ENCODE measurements around the gene ARHGEF26. TPM values are rescaled to one million over a fixed set of nuclear protein-coding genes. Genes with fewer than 3 reads are reported as not detected.

Gene ARHGEF26
- total RNA-seq, 1 experiment from 2014 or later: 7.2 TPM

- POLR2A ChIA-PET: no interaction called here
- BruUV-seq (replicated peaks): no TSS peak
- no peak overlapping the region for H3K9ac ChIP-seq (ENCODE audit: low read length)
- H3K79me2 ChIP-seq (ENCODE audit: insufficient read depth, low read length): no peaks in the 10 kb centered on the region
- CTCF ChIA-PET: no interaction called here
- ATAC-seq (no peak), DNase-seq (ENCODE audit: low read depth, low spot score) (no peak)
- H3K27ac ChIP-seq (ENCODE audit: low read depth, low read length): no peak overlapping the region
- peaks cover 0 to 7% of the 10 kb centered on the region in 2 experiments; a peak in 1 of 4 replicates for H3K4me1 ChIP-seq (ENCODE audit: control insufficient read depth in 1 of 2, insufficient read depth in 2 of 2, low read length in 2 of 2)
- no peak overlapping the region for H3K4me2 ChIP-seq (ENCODE audit: low read length)
- H3K27me3 ChIP-seq (ENCODE audit: insufficient read depth, low read length): no peaks in the 10 kb centered on the region
- TF ChIP-seq ZNF274 (IDR thresholded peaks at IDR 0.05; ENCODE audit: low read depth, low read length): no peak
- no peak for TF ChIP-seq EZH2 (IDR thresholded peaks at IDR 0.05)
- TF ChIP-seq SRF (IDR thresholded peaks at IDR 0.05; ENCODE audit: low read depth): no peak
- no peak for TF ChIP-seq EZH2phosphoT487 (IDR thresholded peaks at IDR 0.05; ENCODE audit: borderline replicate concordance)
- no peak for TF ChIP-seq POLR2A (IDR thresholded peaks at IDR 0.05; ENCODE audit: borderline replicate concordance, extremely low read depth, insufficient read depth, insufficient read length)
- no peak for TF ChIP-seq CBX3 (IDR thresholded peaks at IDR 0.05; ENCODE audit: low read depth)
- TF ChIP-seq CTCF (IDR thresholded peaks at IDR 0.05 in 2 of 3, conservative IDR thresholded peaks at IDR 0.05 in 1 of 3; ENCODE audit: borderline replicate concordance in 1 of 3, insufficient read depth in 1 of 3, low read depth in 2 of 3, low read length in 2 of 3): no peak
- no peak for TF ChIP-seq REST (IDR thresholded peaks at IDR 0.05; ENCODE audit: low read depth)
- no peak for TF ChIP-seq CEBPB (IDR thresholded peaks at IDR 0.05; ENCODE audit: low read depth)
- no peak for TF ChIP-seq SP1 (IDR thresholded peaks at IDR 0.05; ENCODE audit: low read depth)
- H2AFZ ChIP-seq (ENCODE audit: low read depth, low read length, poor library complexity, severe bottlenecking): no peak overlapping the region
- RAD21 ChIA-PET (ENCODE audit: low non-redundant PET in 1 of 2, low total read pairs in 2 of 2, uncharacterized antibody in 2 of 2, unreplicated experiment in 2 of 2): no interaction called here
- intact Hi-C loops (cut with micrococcal nuclease): no loop called here
- H3K4me3 ChIP-seq (replicated peaks in 1 of 2; ENCODE audit: low read depth in 1 of 2, low read length in 2 of 2): no peak overlapping the region
- no peaks in the 10 kb centered on the region for H4K20me1 ChIP-seq (ENCODE audit: insufficient read depth)
- no peaks in the 10 kb centered on the region for H3K9me2 ChIP-seq (ENCODE audit: insufficient read depth)
- no peaks in the 10 kb centered on the region for H3K36me3 ChIP-seq (ENCODE audit: control insufficient read depth in 1 of 2, insufficient read depth in 2 of 2, low read length in 2 of 2)
- H3K9me3 ChIP-seq (ENCODE audit: control insufficient read depth in 1 of 2, insufficient read depth in 1 of 2, low read depth in 1 of 2, low read length in 2 of 2): no peaks in the 10 kb centered on the region
Measured at GRCh38 chr3:154143873-154144272, 22.7 kb downstream of the ARHGEF26 start.

Measured in HCT116 (cell line).